NCI-H82 (cell line): ENCODE results near the gene ZFHX3.
A peak's percentile ranks its signal among the peaks of the same experiment; 100 is the strongest.

Experiments used
- DNase-seq: peaks from one replicate; lab custom pipeline; 2025; lab: John Stamatoyannopoulos, UW

Gene ZFHX3

DNA sequence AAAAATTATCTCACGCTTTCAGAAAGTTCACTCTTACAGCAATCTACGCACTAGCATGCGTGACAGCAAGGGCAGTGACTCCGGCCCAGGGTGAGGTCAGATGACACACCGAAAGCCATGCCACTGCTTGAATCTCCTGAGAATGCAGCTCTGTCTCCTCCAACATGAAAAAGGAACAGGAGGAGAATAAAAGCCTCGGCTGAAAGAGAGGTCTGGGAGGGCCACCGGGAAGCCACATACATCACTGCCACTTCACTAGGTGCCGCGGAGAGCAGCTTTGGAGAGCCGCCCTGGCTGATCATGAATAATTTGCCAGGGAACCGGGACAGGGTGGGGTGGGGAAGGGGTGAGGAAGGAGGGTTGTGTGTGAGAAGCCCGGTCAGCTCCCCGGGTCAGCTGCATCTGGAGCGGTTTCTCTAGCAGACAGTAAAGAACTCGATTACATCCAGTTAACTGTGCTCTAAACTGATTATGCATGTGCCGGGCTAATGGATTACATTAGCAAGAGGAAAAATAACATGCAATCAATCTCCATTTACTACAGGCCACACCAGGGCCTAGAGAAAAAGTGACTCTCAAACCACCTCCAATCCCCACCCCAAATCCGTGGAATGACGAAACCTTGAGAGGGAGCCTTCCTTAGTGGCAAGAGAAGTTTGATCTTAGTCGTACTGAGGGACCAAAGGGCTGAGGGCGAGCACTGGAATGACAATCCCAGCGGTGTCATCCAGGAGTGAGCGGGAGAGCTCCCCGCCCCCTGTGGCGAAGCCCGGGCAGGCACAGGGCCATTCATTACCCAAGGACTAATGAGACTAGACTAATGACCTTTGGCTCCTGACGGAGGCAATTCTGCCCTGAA lies 100.3 kb downstream of the ZFHX3 start:
- peak; percentile 89 for DNase-seq

DNA sequence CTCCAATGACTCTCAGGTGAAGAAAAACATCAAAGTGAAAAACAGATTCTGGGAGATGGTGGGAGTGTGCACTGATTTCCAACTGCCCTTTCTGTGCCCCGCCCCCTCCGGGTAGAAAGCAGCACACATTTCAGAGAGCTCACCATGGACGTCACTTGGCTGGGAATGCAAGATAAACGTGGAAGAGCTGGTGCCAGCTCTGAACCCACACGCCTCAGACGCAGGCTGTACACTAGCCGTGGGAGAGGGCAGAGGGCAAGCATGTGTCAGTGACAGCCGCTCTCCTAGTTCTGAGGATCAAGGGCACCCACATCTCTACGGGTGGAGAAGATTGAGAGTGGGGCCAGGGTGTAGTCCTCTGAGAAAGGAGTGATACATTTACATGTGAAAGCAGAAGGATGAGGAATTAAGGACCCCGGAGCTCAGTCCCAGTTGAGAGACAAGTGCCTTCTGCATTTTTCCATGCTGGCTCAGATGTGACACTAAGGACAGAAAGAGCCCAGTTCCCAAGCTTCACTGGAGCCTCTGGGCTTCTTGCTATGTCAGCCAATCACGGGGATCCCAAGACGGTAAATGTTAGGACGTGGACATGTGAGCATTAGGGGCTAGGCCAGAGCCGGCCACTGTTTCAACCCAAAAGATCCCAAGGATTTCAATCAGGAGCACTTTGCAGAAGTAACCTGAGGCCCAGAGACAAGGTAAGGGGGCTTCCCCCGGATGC lies 101.3 kb downstream of the ZFHX3 start:
- DNase-seq: no peak

DNA sequence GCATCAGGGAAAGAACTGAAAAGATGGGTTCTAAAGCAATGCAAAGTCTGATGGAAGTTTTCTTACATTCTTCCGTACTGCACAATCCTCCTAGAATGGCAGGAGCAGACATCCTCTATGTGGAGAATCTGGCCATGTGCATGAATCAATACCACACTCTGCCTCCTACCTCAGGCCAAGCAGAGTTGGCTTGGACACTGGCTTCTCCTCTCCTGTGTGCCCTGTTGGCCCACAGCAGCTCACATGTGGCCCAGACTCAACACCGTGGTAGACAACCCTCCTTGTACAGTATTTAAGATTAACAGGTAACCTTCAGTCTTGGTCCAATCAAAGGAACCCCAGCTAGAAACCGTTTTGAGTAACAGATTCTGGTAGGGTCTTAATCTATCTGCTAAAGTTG lies 101.9 kb downstream of the ZFHX3 start:
- DNase-seq: no peak

DNA sequence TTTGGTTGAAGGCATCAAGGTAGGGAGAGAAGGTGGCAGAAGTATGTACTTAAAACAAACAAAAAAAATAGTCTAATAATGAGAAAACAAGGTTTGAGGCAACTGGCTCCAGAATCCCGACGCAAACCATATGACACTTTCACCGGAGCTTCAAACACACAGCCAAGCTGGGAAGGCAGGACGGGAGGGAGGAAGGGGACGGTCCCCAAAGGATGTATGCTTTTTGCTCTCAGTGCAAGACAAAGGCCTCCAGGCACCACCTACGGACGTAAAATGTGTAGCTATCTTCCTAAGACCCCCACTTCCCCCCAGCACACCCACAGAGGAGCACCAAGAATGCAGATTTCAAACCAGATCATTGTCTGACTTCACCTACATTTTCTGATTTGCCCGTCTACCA lies 102.3 kb downstream of the ZFHX3 start:
- DNase-seq: no peak

DNA sequence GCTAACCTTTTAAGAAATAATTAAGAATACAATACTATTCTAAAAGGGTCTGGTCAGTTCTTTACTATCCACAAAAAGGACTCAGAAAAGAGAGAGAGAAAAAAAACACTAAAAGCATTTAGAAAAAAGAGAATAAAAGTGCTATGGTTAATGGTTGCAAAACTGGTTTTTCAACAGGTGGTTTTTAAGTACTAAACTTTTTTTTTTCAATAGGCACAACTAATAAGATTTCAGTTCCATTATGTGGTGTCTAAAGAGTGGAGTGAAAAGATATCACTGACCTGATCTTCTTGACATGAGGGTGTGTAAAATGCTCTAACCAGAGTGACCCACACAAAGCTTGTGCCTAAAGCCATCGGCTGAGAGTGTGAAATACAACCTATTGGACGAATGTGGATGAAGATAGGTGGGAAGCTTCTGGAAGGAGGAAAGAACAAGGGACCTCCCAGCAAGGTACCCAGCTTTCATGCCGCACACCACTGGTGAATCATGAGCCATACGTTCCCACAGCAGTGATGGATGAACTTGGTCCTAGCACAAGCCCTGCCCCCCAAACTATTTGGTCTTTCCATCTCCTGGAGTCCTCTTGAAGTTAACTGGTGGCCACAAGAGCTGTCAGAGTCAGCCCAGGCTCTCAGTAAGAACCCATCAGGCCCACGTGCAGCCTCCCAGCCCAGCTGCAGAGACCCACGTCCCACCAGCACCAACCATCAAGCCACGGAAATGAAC lies 103.0 kb downstream of the ZFHX3 start:
- DNase-seq: no peak

DNA sequence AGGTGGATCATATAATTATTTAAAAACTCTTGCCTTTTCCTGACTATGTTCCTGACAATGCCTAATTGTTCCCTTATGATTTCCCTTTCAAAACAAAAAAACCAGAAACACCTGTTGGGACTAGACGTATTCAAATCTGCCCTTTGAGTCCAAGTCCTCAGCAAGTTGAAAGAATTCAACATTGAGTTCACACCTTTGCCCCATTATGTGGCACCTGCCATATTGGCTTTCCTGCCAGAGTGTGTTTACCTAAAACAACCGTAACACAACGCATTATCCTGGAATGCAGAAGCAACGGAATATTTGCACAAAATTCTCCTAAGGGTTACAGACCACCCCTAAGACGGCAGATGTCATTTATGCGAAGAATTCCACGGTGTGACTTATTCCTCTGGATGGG lies 105.9 kb downstream of the ZFHX3 start:
- no peak for DNase-seq

DNA sequence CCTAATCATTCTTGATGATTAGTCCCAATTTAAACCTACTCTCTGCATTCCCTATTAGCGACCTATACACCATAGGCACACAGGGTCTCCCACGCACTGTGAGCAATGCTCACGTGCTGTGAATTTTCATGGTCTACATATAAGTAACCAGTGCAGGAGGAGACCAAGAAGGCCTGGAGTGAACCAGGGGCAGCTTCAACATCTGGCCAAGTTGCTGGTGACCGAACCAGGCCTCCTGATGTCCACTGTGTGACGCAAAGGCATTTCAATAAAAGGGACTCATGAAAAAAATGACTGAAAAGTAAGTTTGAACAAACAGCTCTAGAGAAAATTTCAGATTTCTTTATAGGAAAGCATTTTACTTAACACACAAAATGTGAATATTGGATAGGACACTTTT lies 107.0 kb downstream of the ZFHX3 start:
- no peak for DNase-seq

DNA sequence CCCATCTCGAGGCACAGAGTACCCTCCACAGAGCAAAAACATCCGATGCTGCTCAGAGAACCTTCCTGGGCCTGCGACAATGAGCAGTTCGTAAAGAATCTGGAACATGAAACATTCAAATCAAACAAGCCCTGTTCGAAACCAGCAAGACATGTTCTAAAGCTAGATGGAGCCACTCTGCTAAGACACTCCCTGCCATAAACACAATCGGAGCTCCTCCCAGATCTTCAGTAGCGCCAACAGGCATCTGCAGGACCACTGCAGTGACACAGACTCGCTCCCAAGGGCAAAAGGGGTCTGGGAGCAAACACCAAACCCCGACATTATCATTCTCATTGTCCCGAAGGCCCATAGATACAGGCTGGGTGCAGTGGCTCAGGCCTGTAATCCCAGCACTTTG lies 108.7 kb downstream of the ZFHX3 start:
- no peak for DNase-seq

DNA sequence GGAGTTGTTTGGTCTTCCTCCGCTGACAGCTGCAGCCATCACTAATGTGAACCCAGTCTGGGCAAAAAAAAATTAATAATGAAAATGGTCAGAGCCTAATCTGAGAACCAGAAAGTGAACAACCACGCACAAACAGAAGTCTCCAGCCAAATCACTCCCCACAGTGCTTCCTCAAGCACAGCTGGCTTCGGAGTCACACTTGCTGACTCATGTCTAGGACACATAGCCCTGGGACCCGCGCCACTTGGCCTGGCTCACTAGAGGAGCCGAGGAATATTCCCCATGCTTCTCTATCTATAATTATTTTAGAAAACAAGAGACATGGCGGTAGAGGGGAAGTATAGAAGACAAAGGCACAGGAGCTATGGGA lies 109.1 kb downstream of the ZFHX3 start:
- DNase-seq: peak; percentile 10

DNA sequence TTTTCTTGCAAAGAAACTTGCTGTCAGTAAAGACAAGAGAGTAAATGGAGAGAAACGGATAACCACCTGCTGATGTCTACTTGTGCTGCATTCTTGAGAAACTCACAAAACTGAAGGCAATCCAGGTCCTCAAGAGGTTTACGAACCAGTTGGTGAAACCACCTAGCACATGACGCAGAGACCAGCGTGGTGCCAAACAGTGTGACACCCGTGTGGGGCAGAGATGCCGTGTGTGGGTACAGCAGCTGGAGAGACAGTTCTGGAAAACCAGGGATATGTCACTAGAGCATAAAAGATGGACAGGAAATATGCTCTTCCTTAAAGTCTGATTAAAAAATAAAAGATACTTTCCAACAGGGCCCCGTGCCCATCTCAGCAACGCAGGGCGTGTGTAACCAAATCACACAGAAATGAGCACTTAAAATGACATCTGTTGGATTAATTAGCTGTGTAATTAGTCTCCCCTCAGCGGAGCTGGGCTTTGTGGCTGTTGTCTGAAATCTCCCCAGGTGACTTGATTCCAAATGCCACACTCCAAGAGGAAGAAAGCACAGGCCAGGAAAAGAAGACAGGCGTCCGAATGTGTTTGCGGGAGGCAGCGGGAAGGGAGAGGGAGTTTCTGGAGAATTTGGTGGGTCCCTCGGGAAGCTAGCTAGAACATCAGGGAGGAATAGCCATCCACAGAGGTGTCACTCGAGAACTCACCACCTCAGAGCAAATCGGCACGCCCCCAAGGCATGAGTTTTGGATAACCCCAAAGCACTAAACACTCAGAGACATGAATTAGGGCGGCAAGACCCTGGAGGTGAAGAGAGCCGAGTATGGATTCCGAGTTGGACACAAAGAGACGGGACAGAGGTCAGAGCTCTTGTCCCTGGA lies 109.8 kb downstream of the ZFHX3 start:
- peak; percentile 49 for DNase-seq

DNA sequence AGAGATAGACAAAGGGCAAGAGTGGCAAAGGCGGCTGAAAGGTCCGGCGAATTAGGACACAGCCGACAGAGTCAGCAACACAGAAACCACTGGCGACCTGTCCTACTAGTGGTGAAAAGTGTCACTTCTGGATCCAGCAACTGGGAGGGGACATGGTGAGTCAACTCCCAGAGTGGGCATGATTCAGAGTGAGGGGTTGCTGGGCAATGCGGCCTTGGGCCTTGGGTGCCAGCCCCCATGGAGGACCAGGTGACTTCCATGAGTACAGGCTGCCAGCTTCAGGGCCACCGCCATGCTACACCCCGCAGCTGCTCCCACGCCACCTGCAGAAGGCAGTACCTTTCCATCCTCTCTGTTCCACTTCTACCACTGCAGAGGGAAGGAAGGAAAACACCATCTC lies 110.6 kb downstream of the ZFHX3 start:
- DNase-seq: no peak

DNA sequence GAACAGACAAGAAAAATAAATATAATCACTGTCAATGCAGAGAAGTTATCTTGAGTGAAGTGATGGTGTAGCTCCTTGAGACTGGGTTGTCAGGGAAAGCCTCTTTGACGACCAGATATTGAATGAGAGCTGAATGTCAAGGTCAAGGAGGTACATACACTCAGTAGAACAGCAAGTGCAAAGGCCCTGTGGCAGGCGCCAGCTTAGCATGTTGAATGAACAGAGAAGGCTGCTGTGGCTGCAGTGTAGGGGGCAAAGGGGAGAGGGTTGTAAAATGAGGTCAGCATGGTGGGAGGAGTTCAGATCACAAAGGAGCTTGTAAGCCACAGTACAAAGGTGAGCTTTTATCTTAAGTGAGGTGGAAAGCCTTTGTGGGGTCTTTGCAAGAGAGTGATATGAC lies 111.5 kb downstream of the ZFHX3 start:
- DNase-seq: no peak

DNA sequence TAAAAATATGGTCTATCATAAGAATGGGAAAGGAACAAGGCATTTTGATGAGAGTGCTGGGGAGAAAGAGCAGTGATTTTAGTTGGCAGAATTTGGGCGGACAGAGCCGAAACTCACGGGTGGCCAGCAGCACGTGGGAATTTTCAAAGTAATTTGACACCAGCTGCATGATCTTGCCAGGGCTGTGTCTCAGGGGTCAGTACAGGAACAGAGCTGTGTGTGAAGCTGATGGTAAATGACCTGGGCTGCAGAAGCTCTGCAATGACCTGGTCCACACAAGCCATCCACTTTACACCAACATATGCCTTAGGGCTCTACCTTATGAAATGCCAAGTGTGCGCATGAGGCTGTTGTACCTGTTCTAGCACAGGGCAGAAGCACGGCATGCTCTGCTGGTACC lies 112.0 kb downstream of the ZFHX3 start:
- no peak for DNase-seq

DNA sequence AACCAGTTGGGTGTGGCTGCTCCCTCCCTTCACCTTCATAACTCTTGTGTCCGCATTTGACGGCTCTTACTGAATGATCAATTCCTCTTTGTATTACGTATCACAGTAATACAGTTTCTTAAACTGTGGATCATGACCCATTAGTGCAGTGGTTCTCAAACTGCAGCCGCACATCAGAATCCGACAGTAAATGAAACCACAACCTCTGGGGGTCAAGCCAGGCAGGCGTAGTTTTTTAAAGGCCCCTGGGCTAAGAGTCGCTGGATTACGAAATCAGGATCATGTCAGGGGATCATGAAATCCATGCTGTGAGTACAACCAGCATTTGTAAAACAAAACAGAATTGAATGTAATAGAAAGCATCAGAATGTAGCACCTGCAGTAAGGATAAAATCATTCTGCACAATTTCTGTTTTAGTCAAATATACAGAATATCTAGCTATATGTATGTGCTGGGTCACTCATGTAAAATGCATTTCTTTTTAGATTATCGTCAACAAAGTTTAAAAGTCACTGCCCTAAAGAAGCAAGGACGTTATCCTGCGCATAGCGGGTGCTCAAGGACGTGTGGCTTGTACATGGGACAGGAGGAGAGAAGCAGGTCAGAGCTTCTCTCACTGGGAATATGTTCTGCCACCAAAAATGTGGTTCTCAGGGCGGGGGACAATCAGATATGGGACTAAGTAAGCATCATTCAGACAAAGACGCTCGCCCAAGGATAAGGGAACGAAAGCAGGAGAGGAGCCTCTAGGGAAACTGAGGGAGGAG lies 113.1 kb downstream of the ZFHX3 start:
- DNase-seq: no peak

DNA sequence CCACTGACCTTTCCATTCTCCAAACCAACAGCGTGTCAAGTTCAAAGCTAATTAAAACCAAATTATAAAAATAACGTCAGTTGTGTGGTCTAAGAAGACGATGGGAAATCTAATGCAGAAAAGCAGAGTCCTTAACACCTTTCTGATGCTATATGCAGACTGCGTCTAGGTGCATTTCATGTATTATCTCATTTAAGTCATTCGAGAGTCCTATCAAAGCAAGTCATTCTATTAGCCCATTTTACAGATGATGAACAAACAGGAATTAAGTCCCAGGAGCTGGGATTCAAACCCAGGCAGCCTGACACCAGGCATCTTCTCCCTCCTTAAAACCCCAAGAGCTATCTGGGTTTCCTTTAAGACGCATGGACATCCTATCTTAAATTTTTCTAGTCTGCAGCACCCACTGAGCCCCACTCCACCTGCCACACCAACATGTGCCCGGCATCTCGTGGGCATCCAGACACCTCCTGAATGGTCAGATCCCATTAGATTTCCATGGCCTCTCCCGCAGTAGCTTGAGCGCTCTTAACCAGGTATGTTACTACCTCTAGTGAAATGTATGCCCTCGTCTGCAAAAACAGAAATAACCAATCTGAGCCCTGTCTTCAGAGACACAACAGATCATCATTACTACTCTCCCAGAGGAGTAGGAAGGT lies 115.1 kb downstream of the ZFHX3 start:
- no peak for DNase-seq

DNA sequence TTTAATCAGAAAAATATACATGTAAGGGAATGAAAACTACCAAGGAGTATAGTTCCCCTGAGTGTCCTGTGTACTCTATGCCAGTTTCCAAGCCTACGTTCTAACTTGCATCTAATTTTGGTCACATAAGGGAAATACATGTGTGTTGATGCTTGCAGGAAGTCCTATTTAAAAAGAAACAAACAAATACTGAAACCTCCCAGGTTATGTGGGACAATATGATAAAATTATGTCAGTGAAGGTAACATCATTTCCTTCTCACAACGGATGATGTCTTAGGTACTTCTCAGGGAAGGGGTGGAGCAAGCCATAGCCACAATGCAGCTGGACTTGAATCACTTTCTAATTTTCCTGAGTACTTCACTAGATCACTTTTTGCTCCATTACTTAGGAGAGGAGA lies 115.9 kb downstream of the ZFHX3 start:
- DNase-seq: no peak

DNA sequence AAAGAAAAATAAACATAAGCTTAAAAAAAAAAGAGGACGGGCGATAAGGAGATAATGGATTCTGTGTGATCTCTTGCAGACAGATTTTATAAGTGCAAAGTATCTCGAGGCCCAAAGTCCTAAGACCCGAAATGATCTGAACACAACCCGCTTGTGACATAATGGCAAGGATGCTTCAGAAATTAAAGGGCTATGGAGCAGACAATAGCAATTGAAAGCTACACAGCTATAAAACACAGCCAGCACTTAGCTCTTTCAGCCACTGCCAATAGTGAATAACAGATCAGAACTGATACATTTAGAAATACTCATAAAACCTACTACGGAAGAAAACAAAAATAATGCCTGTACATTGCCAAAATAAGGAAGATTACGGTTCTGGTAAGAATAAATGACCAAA lies 117.5 kb downstream of the ZFHX3 start:
- DNase-seq: no peak

DNA sequence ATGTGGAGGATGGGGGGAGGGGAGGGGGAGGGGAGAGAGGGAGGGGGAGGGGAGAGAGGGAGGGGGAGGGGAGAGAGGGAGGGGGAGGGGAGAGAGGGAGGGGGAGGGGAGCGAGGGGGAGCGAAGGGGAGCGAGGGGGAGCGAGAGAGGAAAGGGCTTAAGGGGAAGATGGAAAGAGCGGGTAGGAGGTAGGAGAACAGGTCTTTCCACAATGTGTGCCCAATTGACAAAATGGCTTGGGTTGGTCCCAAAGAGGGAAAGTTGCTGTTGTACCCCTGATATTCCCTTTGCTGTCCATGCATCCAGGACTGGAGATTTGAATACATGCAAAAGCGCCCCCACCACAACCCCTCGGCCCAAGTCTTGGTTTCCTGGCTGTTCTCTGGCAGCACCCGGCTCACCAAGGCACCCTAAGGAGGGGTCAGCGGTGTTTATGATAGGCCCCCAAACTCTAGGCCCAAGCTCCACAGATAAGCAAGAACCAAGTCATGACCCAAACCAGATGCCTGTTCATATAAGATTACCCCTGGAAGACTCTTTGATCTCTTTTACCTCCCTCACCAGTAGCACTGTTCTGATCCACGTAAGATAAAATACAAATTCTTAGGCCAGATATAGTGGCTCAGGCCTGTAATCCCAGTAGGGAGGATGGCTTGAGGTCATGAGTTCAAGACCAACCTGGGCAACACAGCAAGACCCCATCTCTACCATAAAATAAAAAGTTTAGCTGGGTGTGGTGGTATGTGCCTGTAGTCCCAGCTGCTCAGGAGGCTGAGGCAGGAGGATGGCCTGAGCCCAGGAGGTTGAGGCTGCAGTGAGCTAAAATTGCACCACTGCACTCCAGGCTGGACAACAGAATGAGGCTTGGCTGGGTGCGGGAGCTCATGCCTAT lies 119.6 kb downstream of the ZFHX3 start:
- no peak for DNase-seq
